Measurements from ENCODE around the gene SPINK8. TPM values are rescaled to one million over a fixed set of nuclear protein-coding genes. Genes with fewer than 3 reads are reported as not detected.

SPINK8 gene
- total RNA-seq, 1 donor from 2014 or later = not detected

GRCh38 chr3:48269592-48269991, 63.9 kb downstream of the SPINK8 start:
- H3K27ac ChIP-seq = no peak overlapping the region
- H3K4me3 ChIP-seq = no peak overlapping the region
- no peaks in the 10 kb centered on the region for H3K79me2 ChIP-seq (ENCODE audit: low read depth)
- no peak for DNase-seq (ENCODE audit: low spot score)
- Mint-ChIP-seq H3K27me3 (ENCODE audit: insufficient read depth, low read depth) (peaks cover 6% of the 10 kb centered on the region), H3K4me3 (no peak overlapping the region), H3K9me3 (peaks cover 3% of the 10 kb centered on the region), H3K36me3 (peaks cover 54% of the 10 kb centered on the region), H3K27ac (peak overlapping the region; percentile 83), H3K4me1 (peaks cover 26% of the 10 kb centered on the region)
- no peaks in the 10 kb centered on the region for H3K4me1 ChIP-seq
- TF ChIP-seq EZH2 (IDR thresholded peaks at IDR 0.05) (no peak), CTCF (IDR thresholded peaks at IDR 0.05) (no peak), EZH2phosphoT487 (IDR thresholded peaks at IDR 0.05) (no peak)
- H3K36me3 ChIP-seq = no peaks in the 10 kb centered on the region
- no peaks in the 10 kb centered on the region for H3K9me3 ChIP-seq (ENCODE audit: low read depth)
- no peaks in the 10 kb centered on the region for H4K20me1 ChIP-seq (ENCODE audit: low read depth)
- no peaks in the 10 kb centered on the region for H3K27me3 ChIP-seq
- no peak overlapping the region for H3K9ac ChIP-seq
- no peak overlapping the region for H2AFZ ChIP-seq (replicated peaks)
- no peak overlapping the region for H3K4me2 ChIP-seq
- H3F3A ChIP-seq (ENCODE audit: low read depth) = peaks cover 19% of the 10 kb centered on the region

GRCh38 chr3:48268936-48269561, 64.4 kb downstream of the SPINK8 start:
- TF ChIP-seq EZH2phosphoT487 (IDR thresholded peaks at IDR 0.05) (no peak), EZH2 (IDR thresholded peaks at IDR 0.05) (no peak), CTCF (IDR thresholded peaks at IDR 0.05) (no peak)
- H3K36me3 ChIP-seq = no peaks in the 10 kb centered on the region
- H3K4me3 ChIP-seq = no peak overlapping the region
- H3K27me3 Mint-ChIP-seq (ENCODE audit: insufficient read depth, low read depth) = peaks cover 6% of the 10 kb centered on the region
- no peak overlapping the region for H2AFZ ChIP-seq (replicated peaks)
- no peak overlapping the region for H3K9ac ChIP-seq
- no peak overlapping the region for H3K27ac ChIP-seq
- peaks cover 26% of the 10 kb centered on the region for H3K4me1 Mint-ChIP-seq
- H3K9me3 ChIP-seq (ENCODE audit: low read depth) = no peaks in the 10 kb centered on the region
- H3F3A ChIP-seq (ENCODE audit: low read depth) = peaks cover 18% of the 10 kb centered on the region
- no peaks in the 10 kb centered on the region for H3K79me2 ChIP-seq (ENCODE audit: low read depth)
- peaks cover 57% of the 10 kb centered on the region for H3K36me3 Mint-ChIP-seq
- H3K4me2 ChIP-seq = no peak overlapping the region
- peak overlapping the region; percentile 43 for H3K4me3 Mint-ChIP-seq
- no peaks in the 10 kb centered on the region for H4K20me1 ChIP-seq (ENCODE audit: low read depth)
- no peaks in the 10 kb centered on the region for H3K27me3 ChIP-seq
- H3K4me1 ChIP-seq = no peaks in the 10 kb centered on the region
- H3K9me3 Mint-ChIP-seq = peaks cover 3% of the 10 kb centered on the region
- DNase-seq (ENCODE audit: low spot score) = no peak
- peak overlapping the region; percentile 83 for H3K27ac Mint-ChIP-seq

- Histone ChIP-seq H3F3A (ENCODE audit: low read depth) (peaks cover 14% of the 10 kb centered on the region), H3K4me3 (no peak overlapping the region), H3K9ac (no peak overlapping the region), H3K4me2 (no peak overlapping the region), H3K9me3 (ENCODE audit: low read depth) (no peaks in the 10 kb centered on the region), H4K20me1 (ENCODE audit: low read depth) (no peaks in the 10 kb centered on the region), H3K27me3 (no peaks in the 10 kb centered on the region), H3K4me1 (no peaks in the 10 kb centered on the region), H3K36me3 (no peaks in the 10 kb centered on the region), H3K27ac (peak overlapping the region; percentile 29), H2AFZ (replicated peaks) (no peak overlapping the region), H3K79me2 (ENCODE audit: low read depth) (no peaks in the 10 kb centered on the region)
- Mint-ChIP-seq H3K27me3 (ENCODE audit: insufficient read depth, low read depth) (peaks cover 5% of the 10 kb centered on the region), H3K9me3 (peaks cover 3% of the 10 kb centered on the region), H3K27ac (peak overlapping the region; percentile 78), H3K4me3 (peak overlapping the region; percentile 43), H3K36me3 (peaks cover 59% of the 10 kb centered on the region), H3K4me1 (peaks cover 25% of the 10 kb centered on the region)
- DNase-seq (ENCODE audit: low spot score) = no peak
- TF ChIP-seq EZH2 (IDR thresholded peaks at IDR 0.05) (no peak), EZH2phosphoT487 (IDR thresholded peaks at IDR 0.05) (no peak), CTCF (IDR thresholded peaks at IDR 0.05) (no peak)
Measured at GRCh38 chr3:48268381-48268935, 65.0 kb downstream of the SPINK8 start.
